Gastroesophageal sphincter (tissue), 4 donors: ENCODE measurements around the gene TRAPPC5. TPM values are rescaled to one million over a fixed set of nuclear protein-coding genes. Genes with fewer than 3 reads are reported as not detected.

ENCODE experiments used
- ATAC-seq: fragments of 150-250 bp; one replicate; pipeline ENCODE4 v1.9.1; 2016; ENCODE audit warnings: mild to moderate bottlenecking, moderate library complexity
- H3K27ac ChIP-seq, 4 donors: fragments of 200-600 bp; sonication (generic) in 3 of 4; 1 replicate in 3 of 4; 2 replicates in 1 of 4; pipeline ENCODE4 v1.5.1; 2016 to 2019
- H3K27me3 ChIP-seq: fragments of 200-600 bp; sonication (generic); one replicate; pipeline ENCODE4 v1.5.1; 2019
- H3K36me3 ChIP-seq, 2 donors: fragments of 200-600 bp; sonication (generic); one replicate each; pipeline ENCODE4 v1.5.1; 2019; ENCODE audit warnings: control low read depth in 1 of 2
- H3K4me1 ChIP-seq, 3 donors: fragments of 200-600 bp; sonication (generic); 1 replicate in 2 of 3; 2 replicates in 1 of 3; pipeline ENCODE4 v1.5.1; 2016 to 2019; ENCODE audit warnings: control low read depth in 2 of 3
- H3K4me3 ChIP-seq, 2 donors: fragments of 200-600 bp; sonication (generic); one replicate each; pipeline ENCODE4 v1.5.1; 2019; ENCODE audit warnings: mild to moderate bottlenecking in 1 of 2, moderate library complexity in 1 of 2
- H3K9me3 ChIP-seq, 3 donors: fragments of 200-600 bp; sonication (generic); one replicate each; pipeline ENCODE4 v1.5.1; 2017 to 2019; ENCODE audit warnings: control low read depth in 2 of 3
- CTCF ChIP-seq, 4 experiments: fragments of 200-600 bp in 2 of 4; fragments of 450-650 bp in 2 of 4; sonication (generic) in 1 of 4; IDR thresholded peaks; one replicate each; pipeline ENCODE4 v1.5.1; 2017 to 2019; ENCODE audit warnings: antibody characterized with exemption in 4 of 4, mild to moderate bottlenecking in 2 of 4, moderate library complexity in 2 of 4
- EP300 ChIP-seq: sonication (generic); formaldehyde crosslinking; IDR thresholded peaks from one replicate; pipeline ENCODE4 v1.6.1; 2017; ENCODE audit warnings: antibody characterized with exemption, mild to moderate bottlenecking
- POLR2A ChIP-seq, 2 donors: fragments of 450-650 bp; IDR thresholded peaks; one replicate each; pipeline ENCODE4 v1.6.1; 2017; ENCODE audit warnings: antibody characterized with exemption in 2 of 2, mild to moderate bottlenecking in 2 of 2, moderate library complexity in 1 of 2
- POLR2AphosphoS5 ChIP-seq: sonication (generic); formaldehyde crosslinking; IDR thresholded peaks from one replicate; pipeline ENCODE4 v1.6.1; 2017; ENCODE audit warnings: antibody characterized with exemption
- WGBS, 2 donors: methylation state at CpG; one replicate each; pipeline ENCODE4 v1.1.5; 2018; ENCODE audit warnings: low coverage in 1 of 2; 5-methylcytosine and 5-hydroxymethylcytosine counted together
- total RNA-seq, 4 donors: library from RNA; depleted of rRNA; stranded (reverse); fragments of >200 nt; gene quantifications; one replicate each; pipeline ENCODE4 v1.1.0, GENCODE V29; 2016

TRAPPC5 gene
- total RNA-seq, 4 donors from 2014 or later: 56.0 to 69.0 (median 64.0) TPM

GRCh38 chr19:7652061-7652641 is 28.5 kb upstream of the TRAPPC5 start:
- ATAC-seq: peak; percentile 90
- 0 to 3% methylated on average over 6 to 28 of the region's 28 CpGs for WGBS, 2 donors
- TF ChIP-seq POLR2A (IDR thresholded peaks at IDR 0.05) (no peak), POLR2AphosphoS5 (no peak), EP300 (no peak), CTCF (IDR thresholded peaks at IDR 0.05) (peak in 3 of 4 experiments; percentile 90 to 96 (median 93))
- H3K4me1 ChIP-seq: peaks cover 0 to 9% (median 0%) of the 10 kb centered on the region in 3 donors
- no peaks in the 10 kb centered on the region for H3K36me3 ChIP-seq
- no peaks in the 10 kb centered on the region for H3K9me3 ChIP-seq
- H3K27me3 ChIP-seq: peaks cover 44% of the 10 kb centered on the region
- H3K27ac ChIP-seq: no peak overlapping the region
- peak overlapping the region in 1 of 2 donors; percentile 18 for H3K4me3 ChIP-seq

- no peaks in the 10 kb centered on the region for H3K9me3 ChIP-seq
- peaks cover 39% of the 10 kb centered on the region for H3K27me3 ChIP-seq
- no peak overlapping the region for H3K4me3 ChIP-seq
- 40 to 50% methylated on average over 8 of the region's 8 CpGs for WGBS, 2 donors
- peaks cover 0 to 9% (median 0%) of the 10 kb centered on the region in 3 donors for H3K4me1 ChIP-seq
- TF ChIP-seq EP300 (no peak), CTCF (IDR thresholded peaks at IDR 0.05) (no peak), POLR2A (IDR thresholded peaks at IDR 0.05) (no peak), POLR2AphosphoS5 (no peak)
- H3K36me3 ChIP-seq: no peaks in the 10 kb centered on the region
- no peak overlapping the region for H3K27ac ChIP-seq
- ATAC-seq: no peak
These were observed 26.2 kb upstream of the TRAPPC5 start for GRCh38 chr19:7654401-7654800.

GRCh38 chr19:7655581-7655980 is 25.1 kb upstream of the TRAPPC5 start:
- WGBS, 2 donors: 65 to 73% methylated on average over 7 to 8 of the region's 8 CpGs
- TF ChIP-seq POLR2AphosphoS5 (no peak), CTCF (IDR thresholded peaks at IDR 0.05) (no peak), EP300 (no peak), POLR2A (IDR thresholded peaks at IDR 0.05) (no peak)
- Histone ChIP-seq H3K27ac (no peak overlapping the region), H3K9me3 (no peaks in the 10 kb centered on the region), H3K27me3 (peaks cover 39% of the 10 kb centered on the region), H3K4me1 (peaks cover 0 to 9% (median 0%) of the 10 kb centered on the region in 3 donors), H3K4me3 (no peak overlapping the region), H3K36me3 (no peaks in the 10 kb centered on the region)
- no peak for ATAC-seq

- H3K27ac ChIP-seq: no peak overlapping the region
- WGBS, 2 donors: 51 to 55% methylated on average over 7 to 14 of the region's 14 CpGs
- H3K4me3 ChIP-seq: no peak overlapping the region
- peaks cover 43% of the 10 kb centered on the region for H3K27me3 ChIP-seq
- ATAC-seq: peak; percentile 53
- TF ChIP-seq POLR2A (IDR thresholded peaks at IDR 0.05) (no peak), EP300 (no peak), POLR2AphosphoS5 (no peak), CTCF (IDR thresholded peaks at IDR 0.05) (no peak)
- no peaks in the 10 kb centered on the region for H3K9me3 ChIP-seq
- H3K36me3 ChIP-seq: no peaks in the 10 kb centered on the region
- peaks cover 0 to 3% (median 0%) of the 10 kb centered on the region in 3 donors for H3K4me1 ChIP-seq
These were observed 23.4 kb upstream of the TRAPPC5 start for GRCh38 chr19:7657131-7657751.

- Histone ChIP-seq H3K4me1 (no peaks in the 10 kb centered on the region), H3K4me3 (no peak overlapping the region), H3K27me3 (peaks cover 49% of the 10 kb centered on the region), H3K9me3 (no peaks in the 10 kb centered on the region), H3K36me3 (no peaks in the 10 kb centered on the region), H3K27ac (no peak overlapping the region)
- WGBS, 2 donors: 7 to 28% methylated on average over 3 to 8 of the region's 9 CpGs
- no peak for ATAC-seq
- TF ChIP-seq POLR2A (IDR thresholded peaks at IDR 0.05) (no peak), POLR2AphosphoS5 (no peak), EP300 (no peak), CTCF (IDR thresholded peaks at IDR 0.05) (no peak)
These were observed 22.4 kb upstream of the TRAPPC5 start for GRCh38 chr19:7658219-7658686.
